ENCODE results near the gene UGCG. TPM values are rescaled to one million over a fixed set of nuclear protein-coding genes. Genes with fewer than 3 reads are reported as not detected.

Gene UGCG
- total and polyA plus RNA-seq, 10 of the 15 experiments (the other 5 are each of a cell fraction or from before 2014, with no cell fraction given): 21.7 to 96.6 (median 48.9) TPM

- no peak for TF ChIP-seq PBX3 (IDR thresholded peaks at IDR 0.05; ENCODE audit: insufficient replicate concordance, low read depth, low read length)
- TF ChIP-seq JUNB (IDR thresholded peaks at IDR 0.05): peak; percentile 44; the same call in 1 of the 2 replicates
- TF ChIP-seq MAX (IDR thresholded peaks at IDR 0.05; ENCODE audit: low read depth, low read length): no peak
- TF ChIP-seq RB1 (IDR thresholded peaks at IDR 0.05; ENCODE audit: borderline replicate concordance): no peak
- no peak; the same call in 1 of the 2 replicates for TF ChIP-seq RELB (IDR thresholded peaks at IDR 0.05; ENCODE audit: low read depth)
- no peak for TF ChIP-seq ZZZ3 (IDR thresholded peaks at IDR 0.05; ENCODE audit: control insufficient read depth, insufficient read length, low read depth)
- no peak for TF ChIP-seq YBX1 (IDR thresholded peaks at IDR 0.05)
- peak; percentile 16; the same call in 1 of the 2 replicates for TF ChIP-seq EED (IDR thresholded peaks at IDR 0.05; ENCODE audit: low read depth)
- TF ChIP-seq MTA3 (IDR thresholded peaks at IDR 0.05; ENCODE audit: borderline replicate concordance, low read length): no peak
- TF ChIP-seq E4F1 (IDR thresholded peaks at IDR 0.05; ENCODE audit: borderline replicate concordance, partially characterized antibody): no peak
- no peak for TF ChIP-seq CEBPB (IDR thresholded peaks at IDR 0.05; ENCODE audit: borderline replicate concordance in 1 of 2, low read depth in 2 of 2, low read length in 2 of 2)
- no peak for TF ChIP-seq CHD1 (IDR thresholded peaks at IDR 0.05; ENCODE audit: low read depth, low read length)
- TF ChIP-seq LARP7 (IDR thresholded peaks at IDR 0.05): no peak
- TF ChIP-seq PAX5 (IDR thresholded peaks at IDR 0.05; ENCODE audit: borderline replicate concordance, low read depth, low read length): no peak
- TF ChIP-seq CBX3 (IDR thresholded peaks at IDR 0.05; ENCODE audit: borderline replicate concordance, low read depth): no peak
- TF ChIP-seq SMC3 (IDR thresholded peaks at IDR 0.05; ENCODE audit: borderline replicate concordance, low read length): no peak
- TF ChIP-seq SREBF1 (IDR thresholded peaks at IDR 0.05; ENCODE audit: low read length): no peak
- no peak for TF ChIP-seq ASH2L (IDR thresholded peaks at IDR 0.05; ENCODE audit: borderline replicate concordance, low read depth)
- no peak for TF ChIP-seq CBFB (IDR thresholded peaks at IDR 0.05; ENCODE audit: low read depth)
- TF ChIP-seq STAT3 (IDR thresholded peaks at IDR 0.05; ENCODE audit: low read depth, low read length): no peak
- no peak for TF ChIP-seq SUZ12 (IDR thresholded peaks at IDR 0.05; ENCODE audit: unreplicated experiment)
- no peak for TF ChIP-seq RCOR1 (conservative IDR thresholded peaks at IDR 0.05; ENCODE audit: low read depth, low read length)
- no peak for TF ChIP-seq MYB (IDR thresholded peaks at IDR 0.05; ENCODE audit: borderline replicate concordance, low read depth, low read length)
- peak; percentile 73 for TF ChIP-seq RUNX3 (IDR thresholded peaks at IDR 0.05; ENCODE audit: low read length)
- no peak for TF ChIP-seq HDAC2 (IDR thresholded peaks at IDR 0.05)
- no peak for TF ChIP-seq NBN (IDR thresholded peaks at IDR 0.05)
- TF ChIP-seq SIX5 (IDR thresholded peaks at IDR 0.05; ENCODE audit: low read depth, low read length, severe bottlenecking): no peak
- TF ChIP-seq MTA2 (IDR thresholded peaks at IDR 0.05; ENCODE audit: low read depth): no peak; the same call in 1 of the 2 replicates
Observed at GRCh38 chr9:111914749-111915424, 18.3 kb downstream of the UGCG start (continued).

All from GM12878 (cell line).